Measurements from ENCODE around the gene MAP3K15. TPM values are rescaled to one million over a fixed set of nuclear protein-coding genes. Genes with fewer than 3 reads are reported as not detected.

MAP3K15 gene
- total and polyA plus RNA-seq, 2 experiments from 2014 or later = 1.2 to 2.8 TPM

DNA sequence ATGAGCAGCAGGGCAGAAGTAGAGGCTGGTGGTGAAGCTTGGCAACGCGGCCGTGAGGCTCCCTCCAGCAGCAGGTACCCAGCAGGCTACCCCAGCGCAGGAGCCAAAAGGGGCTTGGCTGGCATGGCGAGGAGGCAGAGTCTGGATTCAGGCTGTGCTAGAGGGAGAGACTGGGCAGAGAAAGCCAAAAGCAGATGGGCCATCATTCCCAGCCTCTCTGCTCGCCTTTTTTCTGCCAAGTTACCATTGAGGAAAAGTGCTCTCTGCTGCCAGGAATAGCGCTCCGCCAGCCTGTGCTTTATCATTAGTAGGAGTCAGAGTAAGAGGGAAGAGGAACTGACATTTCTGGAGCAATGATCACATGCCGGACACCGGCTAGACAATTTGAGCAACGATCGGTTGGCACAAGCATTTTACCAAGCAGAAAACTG is 28.7 kb upstream of the MAP3K15 start:
- no peaks in the 10 kb centered on the region for H3K9me3 ChIP-seq (ENCODE audit: low read depth)
- H3K36me3 ChIP-seq = no peaks in the 10 kb centered on the region
- no peaks in the 10 kb centered on the region for H3K27me3 ChIP-seq
- H3K4me1 ChIP-seq (ENCODE audit: low read depth) = no peaks in the 10 kb centered on the region
- no peak overlapping the region for H3K4me3 ChIP-seq
- TF ChIP-seq, protein P1, sequence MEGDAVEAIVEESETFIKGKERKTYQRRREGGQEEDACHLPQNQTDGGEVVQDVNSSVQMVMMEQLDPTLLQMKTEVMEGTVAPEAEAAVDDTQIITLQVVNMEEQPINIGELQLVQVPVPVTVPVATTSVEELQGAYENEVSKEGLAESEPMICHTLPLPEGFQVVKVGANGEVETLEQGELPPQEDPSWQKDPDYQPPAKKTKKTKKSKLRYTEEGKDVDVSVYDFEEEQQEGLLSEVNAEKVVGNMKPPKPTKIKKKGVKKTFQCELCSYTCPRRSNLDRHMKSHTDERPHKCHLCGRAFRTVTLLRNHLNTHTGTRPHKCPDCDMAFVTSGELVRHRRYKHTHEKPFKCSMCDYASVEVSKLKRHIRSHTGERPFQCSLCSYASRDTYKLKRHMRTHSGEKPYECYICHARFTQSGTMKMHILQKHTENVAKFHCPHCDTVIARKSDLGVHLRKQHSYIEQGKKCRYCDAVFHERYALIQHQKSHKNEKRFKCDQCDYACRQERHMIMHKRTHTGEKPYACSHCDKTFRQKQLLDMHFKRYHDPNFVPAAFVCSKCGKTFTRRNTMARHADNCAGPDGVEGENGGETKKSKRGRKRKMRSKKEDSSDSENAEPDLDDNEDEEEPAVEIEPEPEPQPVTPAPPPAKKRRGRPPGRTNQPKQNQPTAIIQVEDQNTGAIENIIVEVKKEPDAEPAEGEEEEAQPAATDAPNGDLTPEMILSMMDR (IDR thresholded peaks at IDR 0.05; ENCODE audit: low read depth, low read length) = no peak
- no peak for DNase-seq (ENCODE audit: low read depth in 1 of 2, low spot score in 1 of 2)
- H3K27ac ChIP-seq = no peak overlapping the region

DNA sequence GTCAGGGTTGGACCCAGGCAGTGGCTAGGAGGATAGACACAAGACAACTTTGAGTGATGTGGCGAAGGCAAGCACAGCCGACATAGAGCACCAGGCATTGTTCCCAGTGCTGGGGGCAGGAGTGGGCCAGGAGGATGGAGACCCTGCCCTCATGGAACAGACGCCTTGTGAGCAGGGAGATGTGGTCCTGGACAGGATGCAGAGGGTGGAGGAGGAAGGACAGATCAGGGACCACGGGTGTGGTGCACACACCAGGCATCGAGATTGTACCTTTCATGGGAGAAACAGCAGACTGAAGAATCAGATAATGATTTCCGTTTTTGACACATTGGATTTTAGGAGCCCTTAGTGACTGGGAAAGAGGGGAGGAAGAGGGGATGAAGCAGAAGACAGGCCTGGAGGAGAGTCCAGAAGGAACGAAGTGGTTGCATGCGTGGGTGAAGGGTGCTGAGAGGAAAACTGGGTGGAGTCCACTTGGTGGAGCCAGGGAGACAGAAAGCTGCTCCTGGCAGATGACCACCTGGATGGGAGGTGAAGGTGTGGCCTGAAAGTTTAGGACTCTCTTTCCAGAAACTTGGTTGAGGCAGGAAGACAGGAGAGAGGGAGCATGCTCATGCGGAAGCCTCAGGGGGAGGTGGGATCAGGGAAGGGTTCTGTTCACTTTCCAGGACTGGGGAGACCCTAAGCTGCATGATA is 27.9 kb upstream of the MAP3K15 start:
- H3K4me3 ChIP-seq = no peak overlapping the region
- no peaks in the 10 kb centered on the region for H3K9me3 ChIP-seq (ENCODE audit: low read depth)
- no peaks in the 10 kb centered on the region for H3K27me3 ChIP-seq
- H3K27ac ChIP-seq = no peak overlapping the region
- DNase-seq (ENCODE audit: low read depth in 1 of 2, low spot score in 1 of 2) = no peak
- TF ChIP-seq, protein P1 (IDR thresholded peaks at IDR 0.05; ENCODE audit: low read depth, low read length) = no peak
- H3K4me1 ChIP-seq (ENCODE audit: low read depth) = no peaks in the 10 kb centered on the region
- H3K36me3 ChIP-seq = no peaks in the 10 kb centered on the region

DNA sequence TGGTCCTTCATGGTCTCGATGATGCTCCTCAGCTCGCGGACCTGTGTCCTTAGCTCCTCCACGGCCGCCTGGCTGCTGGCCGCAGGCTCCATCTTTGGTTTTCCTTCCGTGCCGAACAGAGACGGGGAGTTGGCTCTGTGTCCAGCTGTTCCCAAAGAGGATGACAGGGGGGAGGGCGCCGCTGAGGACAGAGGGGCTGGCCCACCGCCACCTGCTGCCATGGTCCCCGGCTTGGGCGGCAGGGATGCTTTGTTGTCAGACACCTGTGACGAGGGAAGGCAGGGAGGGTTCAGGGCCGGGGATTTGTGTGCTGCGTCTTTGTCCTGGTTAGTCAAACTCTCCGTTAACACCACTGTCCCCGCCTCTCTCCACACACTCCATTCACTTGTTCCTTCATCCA is 26.6 kb upstream of the MAP3K15 start:
- H3K27ac ChIP-seq = no peak overlapping the region
- H3K27me3 ChIP-seq = no peaks in the 10 kb centered on the region
- H3K9me3 ChIP-seq (ENCODE audit: low read depth) = no peaks in the 10 kb centered on the region
- no peaks in the 10 kb centered on the region for H3K36me3 ChIP-seq
- no peak overlapping the region for H3K4me3 ChIP-seq
- TF ChIP-seq, protein P1 (IDR thresholded peaks at IDR 0.05; ENCODE audit: low read depth, low read length) = no peak
- DNase-seq (ENCODE audit: low read depth in 1 of 2, low spot score in 1 of 2) = no peak
- H3K4me1 ChIP-seq (ENCODE audit: low read depth) = no peaks in the 10 kb centered on the region

DNA sequence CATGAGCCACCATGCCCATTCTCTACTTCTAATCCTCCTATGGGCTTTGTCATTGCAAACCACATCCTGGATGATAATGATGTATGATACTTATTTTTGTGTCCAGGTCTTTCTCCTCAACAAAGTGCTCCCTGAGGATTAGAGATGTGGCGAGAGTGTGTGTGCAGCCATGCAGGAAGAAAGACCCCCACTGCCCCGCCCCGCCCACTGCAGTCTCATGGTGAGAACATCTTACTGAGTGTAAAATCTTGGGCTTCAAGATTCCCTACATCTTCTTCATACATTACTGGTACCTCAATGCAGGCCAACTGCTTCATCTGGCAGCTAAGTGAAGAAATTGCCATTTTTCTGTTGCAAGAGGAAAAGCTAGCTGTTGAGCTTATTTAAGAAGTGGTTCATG is 25.9 kb upstream of the MAP3K15 start:
- H3K4me1 ChIP-seq (ENCODE audit: low read depth) = no peaks in the 10 kb centered on the region
- DNase-seq (ENCODE audit: low read depth in 1 of 2, low spot score in 1 of 2) = no peak
- no peaks in the 10 kb centered on the region for H3K36me3 ChIP-seq
- no peaks in the 10 kb centered on the region for H3K9me3 ChIP-seq (ENCODE audit: low read depth)
- H3K4me3 ChIP-seq = no peak overlapping the region
- H3K27me3 ChIP-seq = no peaks in the 10 kb centered on the region
- TF ChIP-seq, protein P1 (IDR thresholded peaks at IDR 0.05; ENCODE audit: low read depth, low read length) = no peak
- no peak overlapping the region for H3K27ac ChIP-seq

DNA sequence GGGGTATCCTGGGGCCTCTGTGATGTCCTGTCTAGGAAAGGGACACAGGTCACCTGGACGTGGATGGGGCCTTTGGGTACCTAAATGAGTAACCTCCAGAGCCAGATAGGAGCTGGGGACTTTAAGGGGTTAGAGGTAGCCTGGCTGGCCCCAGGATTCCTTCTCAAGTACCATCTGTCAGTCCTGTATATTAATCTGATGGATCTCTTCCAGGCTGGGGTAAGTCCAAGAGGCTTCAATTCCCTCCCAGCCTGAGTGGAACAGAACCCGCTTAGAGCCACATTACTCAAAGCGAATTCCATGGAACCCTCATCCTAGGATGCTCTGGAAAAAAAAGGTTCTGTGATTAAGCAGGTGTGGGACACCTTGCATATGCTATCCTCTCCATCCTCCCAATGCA is 24.8 kb upstream of the MAP3K15 start:
- H3K36me3 ChIP-seq = no peaks in the 10 kb centered on the region
- no peaks in the 10 kb centered on the region for H3K9me3 ChIP-seq (ENCODE audit: low read depth)
- TF ChIP-seq, protein P1 (IDR thresholded peaks at IDR 0.05; ENCODE audit: low read depth, low read length) = no peak
- H3K4me1 ChIP-seq (ENCODE audit: low read depth) = no peaks in the 10 kb centered on the region
- H3K4me3 ChIP-seq = no peak overlapping the region
- H3K27ac ChIP-seq = no peak overlapping the region
- H3K27me3 ChIP-seq = no peaks in the 10 kb centered on the region
- DNase-seq (ENCODE audit: low read depth in 1 of 2, low spot score in 1 of 2) = no peak

Measured in cardiac muscle cell (in vitro differentiated cells and primary cell).